ENCODE data around the gene KDM1A. TPM values are rescaled to one million over a fixed set of nuclear protein-coding genes. Genes with fewer than 3 reads are reported as not detected.

KDM1A gene
- total RNA-seq, 1 donor from 2014 or later, result 258 TPM

- Mint-ChIP-seq H3K9me3 (no peaks in the 10 kb centered on the region), H3K27ac (ENCODE audit: unreplicated experiment) (no peak overlapping the region), H3K27me3 (ENCODE audit: low read depth) (no peaks in the 10 kb centered on the region), H3K4me1 (peaks cover 27% of the 10 kb centered on the region), H3K36me3 (ENCODE audit: low read depth) (no peaks in the 10 kb centered on the region), H3K4me3 (no peak overlapping the region)
- no peak for TF ChIP-seq CTCF (conservative IDR thresholded peaks at IDR 0.05)
- DNase-seq (ENCODE audit: low read depth, low spot score), result no peak
These were observed 103.5 kb downstream of the KDM1A start for GRCh38 chr1:23122796-23123195.

GRCh38 chr1:23123528-23123927, 104.3 kb downstream of the KDM1A start:
- no peak for TF ChIP-seq CTCF (conservative IDR thresholded peaks at IDR 0.05)
- no peak for DNase-seq (ENCODE audit: low read depth, low spot score)
- Mint-ChIP-seq H3K4me3 (no peak overlapping the region), H3K27me3 (ENCODE audit: low read depth) (no peaks in the 10 kb centered on the region), H3K36me3 (ENCODE audit: low read depth) (no peaks in the 10 kb centered on the region), H3K27ac (ENCODE audit: unreplicated experiment) (no peak overlapping the region), H3K9me3 (no peaks in the 10 kb centered on the region), H3K4me1 (peaks cover 27% of the 10 kb centered on the region)

GRCh38 chr1:23124259-23125026, 105.2 kb downstream of the KDM1A start:
- no peak overlapping the region for H3K27ac Mint-ChIP-seq (ENCODE audit: unreplicated experiment)
- H3K36me3 Mint-ChIP-seq (ENCODE audit: low read depth), result no peaks in the 10 kb centered on the region
- no peak for DNase-seq (ENCODE audit: low read depth, low spot score)
- no peaks in the 10 kb centered on the region for H3K27me3 Mint-ChIP-seq (ENCODE audit: low read depth)
- H3K9me3 Mint-ChIP-seq, result no peaks in the 10 kb centered on the region
- TF ChIP-seq CTCF (conservative IDR thresholded peaks at IDR 0.05), result no peak
- no peak overlapping the region for H3K4me3 Mint-ChIP-seq
- peaks cover 27% of the 10 kb centered on the region for H3K4me1 Mint-ChIP-seq

GRCh38 chr1:23125489-23125888, 106.2 kb downstream of the KDM1A start:
- Mint-ChIP-seq H3K4me3 (no peak overlapping the region), H3K27ac (ENCODE audit: unreplicated experiment) (no peak overlapping the region), H3K36me3 (ENCODE audit: low read depth) (no peaks in the 10 kb centered on the region), H3K4me1 (peaks cover 27% of the 10 kb centered on the region), H3K9me3 (no peaks in the 10 kb centered on the region), H3K27me3 (ENCODE audit: low read depth) (no peaks in the 10 kb centered on the region)
- no peak for TF ChIP-seq CTCF (conservative IDR thresholded peaks at IDR 0.05)
- DNase-seq (ENCODE audit: low read depth, low spot score), result no peak

- no peaks in the 10 kb centered on the region for H3K36me3 Mint-ChIP-seq (ENCODE audit: low read depth)
- no peak overlapping the region for H3K4me3 Mint-ChIP-seq
- no peaks in the 10 kb centered on the region for H3K9me3 Mint-ChIP-seq
- DNase-seq (ENCODE audit: low read depth, low spot score), result no peak
- H3K4me1 Mint-ChIP-seq, result peaks cover 29% of the 10 kb centered on the region
- H3K27me3 Mint-ChIP-seq (ENCODE audit: low read depth), result no peaks in the 10 kb centered on the region
- no peak overlapping the region for H3K27ac Mint-ChIP-seq (ENCODE audit: unreplicated experiment)
- TF ChIP-seq CTCF (conservative IDR thresholded peaks at IDR 0.05), result no peak
These were observed 106.9 kb downstream of the KDM1A start for GRCh38 chr1:23126200-23126599.
